GM18526 (cell line): ENCODE measurements around the gene C2CD2L.

Experiments
- POLR2A ChIP-seq: IDR thresholded peaks from 3 replicates; pipeline ENCODE4 v1.6.1; 2011; ENCODE audit not compliant: insufficient read length; ENCODE audit errors: extremely low read depth

Gene C2CD2L

DNA sequence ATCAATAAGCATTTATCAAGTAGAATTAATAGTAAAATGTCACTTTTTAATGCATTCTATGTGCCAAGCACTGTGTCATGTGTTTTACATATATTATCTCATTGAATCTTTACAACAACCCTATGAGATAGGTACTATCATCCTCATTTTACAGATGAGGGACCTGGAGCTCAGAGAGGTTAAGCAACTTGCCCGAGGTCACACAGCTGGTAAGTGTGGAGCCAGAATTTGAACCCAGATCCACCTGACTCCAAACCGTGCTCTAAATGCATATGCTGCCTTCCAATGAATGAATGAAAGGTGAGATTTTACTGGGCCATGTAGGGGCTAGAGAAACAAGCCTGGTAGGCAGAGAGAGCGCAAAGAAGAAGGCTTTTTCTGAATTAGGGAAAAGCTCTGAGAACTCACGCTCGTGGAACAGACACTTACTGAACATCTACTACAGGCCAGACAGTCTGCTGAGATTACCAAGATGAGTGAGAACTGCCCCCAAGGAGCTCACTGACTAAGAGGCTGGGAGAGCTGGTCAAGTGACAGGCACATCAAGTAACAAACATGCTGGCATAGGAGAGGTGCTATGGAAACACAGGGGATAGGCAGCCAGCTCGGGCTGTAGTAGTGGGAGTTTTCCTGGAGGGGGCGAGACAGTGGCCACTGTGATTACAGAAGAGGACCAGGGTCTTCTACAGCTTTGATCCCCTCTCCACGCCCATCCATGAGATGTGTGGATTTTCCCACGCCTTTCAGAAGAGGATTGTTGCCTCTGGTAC lies 46.1 kb downstream of the C2CD2L start:
- no peak for TF ChIP-seq POLR2A

GRCh38 chr11:119154178-119154577 lies 47.0 kb downstream of the C2CD2L start:
- TF ChIP-seq POLR2A = no peak

DNA sequence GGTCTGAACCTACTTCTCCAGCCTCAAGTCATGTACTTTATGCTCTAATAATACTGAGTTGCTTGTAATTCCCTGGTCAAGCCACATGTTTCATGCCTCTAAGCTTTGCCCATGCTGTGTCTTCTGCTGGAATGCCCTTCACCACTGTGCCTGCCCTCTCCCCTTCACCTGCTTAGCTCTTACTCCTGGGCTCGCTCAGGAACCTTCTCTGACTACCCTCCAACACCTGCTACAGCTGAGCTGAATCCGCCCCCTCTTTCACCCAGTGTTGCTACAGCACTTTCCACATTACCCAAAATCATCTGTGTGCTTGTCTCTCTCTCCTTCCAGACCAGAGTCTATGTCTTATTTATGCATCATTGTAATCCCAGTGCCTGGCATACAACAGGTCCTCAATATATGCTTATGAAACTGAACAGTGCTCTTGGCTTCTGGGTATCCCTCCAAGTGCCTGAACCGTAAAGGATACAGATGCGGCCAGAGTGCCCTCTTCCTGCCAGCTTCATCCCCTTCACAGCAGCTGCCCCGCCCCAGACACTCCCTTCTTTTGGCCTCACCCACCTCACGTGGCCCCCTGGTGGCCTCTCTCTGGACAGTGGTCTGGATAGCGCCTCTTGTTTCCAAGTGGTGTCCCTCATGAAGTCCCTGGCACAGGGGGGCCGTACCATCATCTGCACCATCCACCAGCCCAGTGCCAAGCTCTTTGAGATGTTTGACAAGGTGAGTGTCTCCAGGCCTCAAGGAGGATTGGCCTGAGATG lies 48.8 kb downstream of the C2CD2L start:
- TF ChIP-seq POLR2A = no peak

- TF ChIP-seq POLR2A = no peak
Measured at GRCh38 chr11:119156496-119156895, 49.4 kb downstream of the C2CD2L start.

DNA sequence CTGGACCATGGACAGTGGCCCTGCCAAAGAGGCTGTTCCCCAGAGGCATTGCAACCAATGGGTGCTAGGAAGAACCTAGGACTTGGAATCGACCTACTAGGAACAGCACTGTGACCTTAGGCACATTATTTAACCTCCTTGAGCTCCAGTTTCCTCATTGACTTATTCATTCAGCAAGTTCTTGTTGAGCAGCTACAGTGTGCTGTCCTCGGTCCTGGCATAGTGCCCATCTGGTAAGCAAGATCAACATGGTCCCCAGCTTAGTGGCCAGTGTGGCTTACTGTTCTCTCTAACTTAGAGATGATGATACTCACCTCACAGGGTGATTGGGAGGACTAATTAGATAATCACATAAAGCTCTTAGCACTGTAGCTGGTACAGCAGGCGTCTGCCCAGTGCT lies 49.9 kb downstream of the C2CD2L start:
- no peak for TF ChIP-seq POLR2A

GRCh38 chr11:119158467-119158866 lies 51.3 kb downstream of the C2CD2L start:
- TF ChIP-seq POLR2A = no peak

DNA sequence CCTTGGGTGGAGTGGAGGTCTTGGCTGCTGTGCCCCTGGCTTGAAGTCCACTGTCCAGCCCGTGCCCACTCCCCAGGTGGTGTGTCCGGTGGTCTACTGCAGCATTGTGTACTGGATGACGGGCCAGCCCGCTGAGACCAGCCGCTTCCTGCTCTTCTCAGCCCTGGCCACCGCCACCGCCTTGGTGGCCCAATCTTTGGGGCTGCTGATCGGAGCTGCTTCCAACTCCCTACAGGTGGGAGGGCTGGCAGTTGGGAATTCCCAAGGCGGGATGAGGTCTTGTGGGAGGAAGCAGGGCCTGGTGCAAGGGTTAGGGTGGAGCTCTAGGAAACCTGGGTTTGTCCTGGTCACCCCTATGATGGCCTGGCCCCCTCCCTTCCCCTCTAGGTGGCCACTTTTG lies 53.0 kb downstream of the C2CD2L start:
- no peak for TF ChIP-seq POLR2A

- TF ChIP-seq POLR2A = no peak
Measured at GRCh38 chr11:119161871-119162270, 54.7 kb downstream of the C2CD2L start.

GRCh38 chr11:119166368-119167076 lies 59.4 kb downstream of the C2CD2L start:
- TF ChIP-seq POLR2A = no peak

- TF ChIP-seq POLR2A = no peak
Measured at GRCh38 chr11:119167933-119168332, 60.8 kb downstream of the C2CD2L start.
